Right lobe of liver (tissue), 4 donors: ENCODE results near the gene IP6K3.

ENCODE experiments used
- POLR2A ChIP-seq: fragments of 450-650 bp; IDR thresholded peaks from one replicate; pipeline ENCODE4 v1.6.1; 2017; ENCODE audit warnings: antibody characterized with exemption, mild to moderate bottlenecking
- TF ChIP-seq, protein P1 (sequence below), 4 donors: fragments of 200-600 bp in 3 of 4; fragments of 450-650 bp in 1 of 4; IDR thresholded peaks; one replicate each; pipeline versions ENCODE4 v1.5.1 to v1.8.0; 2016 to 2022; ENCODE audit warnings: antibody characterized with exemption in 4 of 4, mild to moderate bottlenecking in 2 of 4
- donor health status: DM: no; HTN: no; CAD: no.
- donor health status: DM: no; HTN: no; CAD: no.
- donor health status: DM: no; HTN: yes; CAD: no.

- TF ChIP-seq, protein P1, sequence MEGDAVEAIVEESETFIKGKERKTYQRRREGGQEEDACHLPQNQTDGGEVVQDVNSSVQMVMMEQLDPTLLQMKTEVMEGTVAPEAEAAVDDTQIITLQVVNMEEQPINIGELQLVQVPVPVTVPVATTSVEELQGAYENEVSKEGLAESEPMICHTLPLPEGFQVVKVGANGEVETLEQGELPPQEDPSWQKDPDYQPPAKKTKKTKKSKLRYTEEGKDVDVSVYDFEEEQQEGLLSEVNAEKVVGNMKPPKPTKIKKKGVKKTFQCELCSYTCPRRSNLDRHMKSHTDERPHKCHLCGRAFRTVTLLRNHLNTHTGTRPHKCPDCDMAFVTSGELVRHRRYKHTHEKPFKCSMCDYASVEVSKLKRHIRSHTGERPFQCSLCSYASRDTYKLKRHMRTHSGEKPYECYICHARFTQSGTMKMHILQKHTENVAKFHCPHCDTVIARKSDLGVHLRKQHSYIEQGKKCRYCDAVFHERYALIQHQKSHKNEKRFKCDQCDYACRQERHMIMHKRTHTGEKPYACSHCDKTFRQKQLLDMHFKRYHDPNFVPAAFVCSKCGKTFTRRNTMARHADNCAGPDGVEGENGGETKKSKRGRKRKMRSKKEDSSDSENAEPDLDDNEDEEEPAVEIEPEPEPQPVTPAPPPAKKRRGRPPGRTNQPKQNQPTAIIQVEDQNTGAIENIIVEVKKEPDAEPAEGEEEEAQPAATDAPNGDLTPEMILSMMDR (IDR thresholded peaks at IDR 0.05), result no peak
- TF ChIP-seq POLR2A, result no peak
Measured at GRCh38 chr6:33733709-33734007, 13.0 kb downstream of the IP6K3 start.
